Stimulated activated CD8-positive, alpha-beta memory T cell treated with anti-CD3 and anti-CD28 coated beads, Interleukin-12 subunit alpha, Interleukin-12 subunit beta, amount 100 ng/mL, for 24 hours (primary cell): ENCODE data around the gene TFF1.

Experiments used
- DNase-seq: peaks from one replicate; pipeline ENCODE4 v3.0.0-alpha.2; 2020; ENCODE audit errors: extremely low read depth

TFF1 gene

GRCh38 chr21:42317826-42318746, 48.2 kb downstream of the TFF1 start:
- DNase-seq = no peak

GRCh38 chr21:42317341-42317741, 49.0 kb downstream of the TFF1 start:
- no peak for DNase-seq

- DNase-seq = no peak
These were observed 49.4 kb downstream of the TFF1 start for GRCh38 chr21:42316891-42317290.

- DNase-seq = no peak
These were observed 50.9 kb downstream of the TFF1 start, which contains the start of gene TFF3 for GRCh38 chr21:42315296-42315891. Gene TFF3, minus strand, starts transcription at chr21:42315409. Its CDS starts 35 bp downstream, at chr21:42315374.

GRCh38 chr21:42314616-42315295, 51.6 kb downstream of the TFF1 start:
- DNase-seq = no peak

- no peak for DNase-seq
These were observed 52.8 kb downstream of the TFF1 start for GRCh38 chr21:42313501-42313969.

GRCh38 chr21:42312626-42313104, 53.7 kb downstream of the TFF1 start:
- no peak for DNase-seq
